MCF 10A (cell line): ENCODE measurements around the gene BLOC1S1. TPM values are rescaled to one million over a fixed set of nuclear protein-coding genes. Genes with fewer than 3 reads are reported as not detected.

Experiments used
- BruUV-seq: library from RNA; stranded (reverse); fragments of 400-500 nt; replicated peaks from 2 replicates; lab custom pipeline; 2021; lab: Mats Ljungman, UMichigan
- CTCF ChIA-PET: fragments of 300-600 bp; sonication (Branson Sonifier 250); formaldehyde crosslinking; extraction: SDS; loops from one replicate; lab custom pipeline; 2021; ENCODE audit warnings: antibody characterized with exemption, inconsistent platforms; lab: Yijun Ruan, JAX
- POLR2A ChIA-PET: fragments of 300-600, 350-650 bp; sonication (Branson Sonifier 250); formaldehyde crosslinking; extraction: SDS; loops from one replicate; lab custom pipeline; 2020; ENCODE audit warnings: antibody characterized with exemption, inconsistent platforms; lab: Yijun Ruan, JAX
- DNase-seq: peaks from one replicate; pipeline ENCODE4 v3.0.0-alpha.2; 2018; ENCODE audit not compliant: unreplicated experiment
- H3K27ac Mint-ChIP-seq: one replicate; pipeline ENCODE4 v1.8.0; 2022; ENCODE audit warnings: mild to moderate bottlenecking, low read depth, mixed read lengths; ENCODE audit not compliant: unreplicated experiment
- H3K27me3 Mint-ChIP-seq: one replicate; pipeline ENCODE4 v1.8.0; 2022; ENCODE audit warnings: mixed read lengths; ENCODE audit not compliant: insufficient read depth, unreplicated experiment
- H3K36me3 Mint-ChIP-seq: one replicate; pipeline ENCODE4 v1.8.0; 2022; ENCODE audit warnings: mild to moderate bottlenecking, moderate library complexity, mixed read lengths; ENCODE audit not compliant: insufficient read depth, unreplicated experiment
- H3K4me1 Mint-ChIP-seq: one replicate; pipeline ENCODE4 v1.8.0; 2022; ENCODE audit warnings: mixed read lengths; ENCODE audit not compliant: insufficient read depth, unreplicated experiment
- H3K4me3 Mint-ChIP-seq: one replicate; pipeline ENCODE4 v1.8.0; 2022; ENCODE audit warnings: mild to moderate bottlenecking, moderate library complexity, mixed read lengths; ENCODE audit not compliant: unreplicated experiment
- H3K9me3 Mint-ChIP-seq: one replicate; pipeline ENCODE4 v1.8.0; 2022; ENCODE audit warnings: mixed read lengths; ENCODE audit not compliant: unreplicated experiment
- intact Hi-C: fragments of 100-400 bp; cut with micrococcal nuclease; formaldehyde crosslinking; loops from 2 replicates; pipeline ENCODE4 v1.14.1; 2022
- total RNA-seq: library from RNA; stranded (reverse); gene quantifications from 2 replicates; pipeline ENCODE4 v1.2.3, GENCODE V29; 2022
- TF ChIP-seq, protein P1 (sequence below): fragments of 200-600 bp; IDR thresholded peaks from one replicate; pipeline ENCODE4 v1.8.0; 2022; ENCODE audit warnings: antibody characterized with exemption, mild to moderate bottlenecking; ENCODE audit not compliant: unreplicated experiment

The BLOC1S1 gene
- total RNA-seq, 1 experiment from 2014 or later = 75.8 TPM

DNA sequence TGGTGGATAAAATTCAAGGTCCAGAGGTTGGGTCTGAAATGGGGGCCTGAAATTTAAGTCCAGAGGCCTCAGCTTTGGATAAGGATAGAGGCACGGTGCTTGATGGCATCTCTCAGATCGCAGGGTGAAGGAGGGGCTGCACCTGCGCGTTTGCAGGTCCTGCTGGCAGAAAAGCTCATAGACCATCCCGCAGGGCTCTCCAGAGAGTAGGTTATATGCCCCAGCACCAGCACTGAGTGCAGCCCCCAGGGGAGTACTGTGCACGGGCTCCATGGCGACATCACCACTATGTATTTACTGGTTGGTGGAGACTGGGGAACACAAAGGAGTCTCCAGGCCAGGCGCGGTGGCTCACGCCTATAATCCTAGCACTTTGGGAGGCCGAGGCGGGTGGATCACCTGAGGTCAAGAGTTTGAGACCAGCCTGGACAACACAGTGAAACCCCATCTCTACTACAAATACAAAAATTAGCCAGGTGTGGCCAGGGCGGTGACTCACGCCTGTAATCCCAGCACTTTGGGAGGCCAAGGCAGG, 17.2 kb downstream of the BLOC1S1 start:
- TF ChIP-seq, protein P1, sequence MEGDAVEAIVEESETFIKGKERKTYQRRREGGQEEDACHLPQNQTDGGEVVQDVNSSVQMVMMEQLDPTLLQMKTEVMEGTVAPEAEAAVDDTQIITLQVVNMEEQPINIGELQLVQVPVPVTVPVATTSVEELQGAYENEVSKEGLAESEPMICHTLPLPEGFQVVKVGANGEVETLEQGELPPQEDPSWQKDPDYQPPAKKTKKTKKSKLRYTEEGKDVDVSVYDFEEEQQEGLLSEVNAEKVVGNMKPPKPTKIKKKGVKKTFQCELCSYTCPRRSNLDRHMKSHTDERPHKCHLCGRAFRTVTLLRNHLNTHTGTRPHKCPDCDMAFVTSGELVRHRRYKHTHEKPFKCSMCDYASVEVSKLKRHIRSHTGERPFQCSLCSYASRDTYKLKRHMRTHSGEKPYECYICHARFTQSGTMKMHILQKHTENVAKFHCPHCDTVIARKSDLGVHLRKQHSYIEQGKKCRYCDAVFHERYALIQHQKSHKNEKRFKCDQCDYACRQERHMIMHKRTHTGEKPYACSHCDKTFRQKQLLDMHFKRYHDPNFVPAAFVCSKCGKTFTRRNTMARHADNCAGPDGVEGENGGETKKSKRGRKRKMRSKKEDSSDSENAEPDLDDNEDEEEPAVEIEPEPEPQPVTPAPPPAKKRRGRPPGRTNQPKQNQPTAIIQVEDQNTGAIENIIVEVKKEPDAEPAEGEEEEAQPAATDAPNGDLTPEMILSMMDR = no peak
- Mint-ChIP-seq H3K4me1 (peaks cover 29% of the 10 kb centered on the region), H3K27me3 (no peaks in the 10 kb centered on the region), H3K4me3 (no peak overlapping the region), H3K27ac (no peak overlapping the region), H3K9me3 (no peaks in the 10 kb centered on the region), H3K36me3 (peaks cover 6% of the 10 kb centered on the region)
- CTCF ChIA-PET = interaction anchor here (0.6 kb wide), 1 partner anchor 27 kb away, joined by 3 read pairs; no protein-coding TSS in a partner anchor
- POLR2A ChIA-PET = no interaction called here
- intact Hi-C loops = loop anchor here (10.0 kb wide), 2 partner anchors 462 to 492 kb away; partner anchors contain the start of genes NABP2 and RNF41
- no peak for DNase-seq
- no TSS peak for BruUV-seq

DNA sequence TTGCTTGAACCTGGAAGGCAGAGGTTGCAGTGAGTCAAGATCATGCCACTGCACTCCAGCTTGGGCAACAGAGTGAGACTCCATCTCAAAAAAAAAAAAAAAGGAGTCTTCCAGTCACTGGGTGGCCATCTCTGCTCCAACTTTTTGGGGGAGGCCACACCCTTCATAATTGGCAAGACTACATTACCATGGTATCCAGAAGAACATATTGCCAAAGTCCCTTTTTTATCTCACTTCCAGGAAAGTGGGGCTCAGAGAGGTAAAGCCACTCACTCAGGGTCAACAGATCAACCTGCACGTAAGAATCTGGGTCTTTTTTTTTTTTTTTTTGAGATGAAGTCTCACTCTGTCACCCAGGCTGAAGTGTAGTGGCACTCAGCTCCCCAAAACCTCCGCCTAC, 18.0 kb downstream of the BLOC1S1 start:
- Mint-ChIP-seq H3K4me1 (peaks cover 35% of the 10 kb centered on the region), H3K27me3 (no peaks in the 10 kb centered on the region), H3K27ac (no peak overlapping the region), H3K36me3 (peaks cover 6% of the 10 kb centered on the region), H3K9me3 (no peaks in the 10 kb centered on the region), H3K4me3 (no peak overlapping the region)
- ChIA-PET CTCF (interaction anchor here (0.6 to 1.2 kb wide), 7 partner anchors 14 to 953 kb away, joined by 3 to 4 read pairs (median 3); partner anchors contain the start of gene SUOX), POLR2A (no interaction called here)
- intact Hi-C loops = loop anchor here (10.0 kb wide), 2 partner anchors 461 to 491 kb away; partner anchors contain the start of genes NABP2 and RNF41
- TF ChIP-seq, protein P1 = no peak
- no peak for DNase-seq
- no TSS peak for BruUV-seq

DNA sequence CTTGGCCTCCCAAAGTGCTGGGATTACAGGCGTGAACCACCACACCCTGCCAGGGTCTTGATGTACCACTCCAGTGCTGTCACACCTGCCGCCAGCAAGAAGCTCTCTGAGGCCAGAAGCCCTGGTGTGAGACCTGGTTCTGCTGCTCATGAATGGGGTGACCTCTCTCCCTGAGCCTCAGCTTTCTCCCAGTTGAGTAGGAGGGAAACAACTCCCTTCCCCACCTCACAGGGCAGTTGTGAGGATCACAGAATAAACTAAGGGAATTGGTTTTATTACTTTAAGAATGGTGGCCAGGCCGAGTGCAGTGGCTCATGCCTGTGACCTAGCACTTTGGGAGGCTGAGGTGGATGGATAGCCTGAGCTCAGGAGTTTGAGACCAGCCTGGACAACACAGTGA, 18.7 kb downstream of the BLOC1S1 start:
- no TSS peak for BruUV-seq
- POLR2A ChIA-PET = no interaction called here
- Mint-ChIP-seq H3K27me3 (no peaks in the 10 kb centered on the region), H3K27ac (no peak overlapping the region), H3K4me3 (no peak overlapping the region), H3K9me3 (no peaks in the 10 kb centered on the region), H3K4me1 (peaks cover 37% of the 10 kb centered on the region), H3K36me3 (peaks cover 6% of the 10 kb centered on the region)
- DNase-seq = no peak
- TF ChIP-seq, protein P1 = no peak
- intact Hi-C loops = loop anchor here (10.0 kb wide), 2 partner anchors 460 to 490 kb away; partner anchors contain the start of genes NABP2 and RNF41
- CTCF ChIA-PET = interaction anchor here (0.6 to 1.2 kb wide), 8 partner anchors 12 to 306 kb away, joined by 3 to 5 read pairs (median 3); partner anchors contain the start of gene SUOX

DNA sequence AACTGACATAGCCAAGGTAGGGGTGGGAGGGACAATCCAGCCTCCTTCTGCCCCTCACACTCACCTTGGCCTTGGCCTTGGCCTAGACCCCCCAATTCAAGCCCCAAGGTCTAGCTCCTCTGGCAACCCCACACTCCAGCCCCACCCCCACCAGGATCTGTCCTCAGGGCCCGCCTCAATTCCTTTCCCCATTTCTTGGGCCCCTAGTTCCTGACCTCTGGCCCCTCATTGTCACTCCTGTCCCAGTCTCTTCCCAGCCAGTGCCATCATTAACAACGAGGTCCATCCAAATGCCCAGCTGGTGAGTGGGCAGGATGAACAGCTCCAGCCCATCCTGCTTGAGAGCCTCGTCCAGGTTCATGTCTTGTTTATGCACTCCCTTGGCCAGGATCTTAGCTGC, 20.2 kb downstream of the BLOC1S1 start:
- POLR2A ChIA-PET = no interaction called here
- no TSS peak for BruUV-seq
- TF ChIP-seq, protein P1 = no peak
- Mint-ChIP-seq H3K4me3 (no peak overlapping the region), H3K36me3 (peaks cover 6% of the 10 kb centered on the region), H3K27ac (no peak overlapping the region), H3K27me3 (no peaks in the 10 kb centered on the region), H3K9me3 (no peaks in the 10 kb centered on the region), H3K4me1 (peaks cover 25% of the 10 kb centered on the region)
- no peak for DNase-seq
- CTCF ChIA-PET = interaction anchor here (0.6 to 3.8 kb wide), 7 partner anchors 12 to 239 kb away, joined by 3 to 36 read pairs (median 5); no protein-coding TSS in a partner anchor
- intact Hi-C loops = loop anchor here (2.0 to 10.0 kb wide), 4 partner anchors 55 to 549 kb away; partner anchors contain the start of genes NABP2 and RNF41
